CD4-positive, alpha-beta T cell (primary cell): Measurements from ENCODE around the gene PHC1. TPM values are rescaled to one million over a fixed set of nuclear protein-coding genes. Genes with fewer than 3 reads are reported as not detected.

Experiments used
- ATAC-seq: fragments of 200-7000 bp; cut with Tn5 transposase; one replicate; pipeline ENCODE4 v1.10.0; 2022; ENCODE audit warnings: mild to moderate bottlenecking; ENCODE audit not compliant: poor library complexity
- CTCF ChIA-PET: fragments of 350-600 bp; sonication (Branson Sonifier 250); formaldehyde crosslinking; loops from one replicate; lab custom pipeline; 2021; ENCODE audit warnings: antibody characterized with exemption, inconsistent platforms; lab: Charles Lee
- POLR2A ChIA-PET: fragments of 350-600 bp; sonication (Branson Sonifier 250); formaldehyde crosslinking; loops from one replicate; lab custom pipeline; 2021; ENCODE audit warnings: antibody characterized with exemption, inconsistent platforms; lab: Charles Lee
- DNase-seq, 14 experiments: peaks; one replicate each; pipeline ENCODE4 v3.0.0-alpha.2; 2013 to 2020; ENCODE audit warnings: mixed read lengths in 2 of 14
- H3K27ac ChIP-seq, 2 donors: one replicate each; pipeline versions ENCODE4 v1.5.1 to v1.7.0; 2013; ENCODE audit warnings: low read length in 2 of 2, low read depth in 1 of 2, mild to moderate bottlenecking in 1 of 2
- H3K27me3 ChIP-seq, 2 experiments: 1 replicate in 1 of 2; 2 replicates in 1 of 2; pipeline versions ENCODE4 v1.6.1 to v1.7.0; 2013; ENCODE audit warnings: low read length in 2 of 2, control low read depth in 1 of 2, mild to moderate bottlenecking in 1 of 2, moderate library complexity in 1 of 2; ENCODE audit not compliant: insufficient read depth in 2 of 2, control insufficient read depth in 1 of 2
- H3K36me3 ChIP-seq: one replicate; pipeline ENCODE4 v1.6.1; 2013; ENCODE audit warnings: low read length, control low read depth; ENCODE audit not compliant: insufficient read depth
- H3K4me1 ChIP-seq: one replicate; pipeline ENCODE4 v1.6.1; 2013; ENCODE audit warnings: low read length, control low read depth; ENCODE audit not compliant: insufficient read depth
- H3K4me3 ChIP-seq: one replicate; pipeline ENCODE4 v1.5.1; 2013; ENCODE audit warnings: mild to moderate bottlenecking, low read length, moderate library complexity
- H3K9me3 ChIP-seq, 2 experiments: 1 replicate in 1 of 2; 2 replicates in 1 of 2; pipeline versions ENCODE4 v1.6.1 to v1.7.0; 2013; ENCODE audit warnings: low read length in 2 of 2, mild to moderate bottlenecking in 2 of 2, control low read depth in 1 of 2, moderate library complexity in 1 of 2; ENCODE audit not compliant: control insufficient read depth in 1 of 2, insufficient read depth in 1 of 2
- H3K27ac Mint-ChIP-seq: one replicate; pipeline ENCODE4 v1.8.0; 2020; ENCODE audit warnings: mixed read lengths
- H3K27me3 Mint-ChIP-seq: one replicate; pipeline ENCODE4 v1.8.0; 2021; ENCODE audit warnings: mixed read lengths
- H3K36me3 Mint-ChIP-seq: one replicate; pipeline ENCODE4 v1.8.0; 2021; ENCODE audit warnings: low read depth, mixed read lengths
- H3K4me1 Mint-ChIP-seq: one replicate; pipeline ENCODE4 v1.8.0; 2021; ENCODE audit warnings: low read depth, mixed read lengths
- H3K4me3 Mint-ChIP-seq: one replicate; pipeline ENCODE4 v1.8.0; 2020; ENCODE audit warnings: mild to moderate bottlenecking, mixed read lengths
- H3K9me3 Mint-ChIP-seq: one replicate; pipeline ENCODE4 v1.8.0; 2020; ENCODE audit warnings: mixed read lengths
- CTCF ChIP-seq: fragments of 200-600 bp; IDR thresholded peaks from one replicate; pipeline ENCODE4 v1.8.0; 2022; ENCODE audit warnings: antibody characterized with exemption, mild to moderate bottlenecking
- intact Hi-C, 2 experiments: fragments of 100-400 bp; cut with DNase I in 1 of 2; cut with micrococcal nuclease in 1 of 2; formaldehyde crosslinking; loops; one replicate each; pipeline versions ENCODE4 v1.15.1 to v1.9.0; 2023 to 2025; cut with DNase I, micrococcal nuclease
- total RNA-seq, 174 experiments: library from RNA in 2 of 174; stranded (reverse) in 2 of 174; gene quantifications; one replicate each; pipeline ENCODE4 v1.2.3 and lab custom pipeline; 2021 to 2026

PHC1 gene
- total RNA-seq, 2 experiments from 2014 or later: 46.6 to 47.2 TPM

GRCh38 chr12:8867786-8868185 is 46.5 kb upstream of the PHC1 start:
- ATAC-seq: no peak
- Histone ChIP-seq H3K9me3 (no peaks in the 10 kb centered on the region), H3K36me3 (no peaks in the 10 kb centered on the region), H3K4me3 (no peak overlapping the region), H3K27ac (no peak overlapping the region), H3K4me1 (no peaks in the 10 kb centered on the region), H3K27me3 (no peaks in the 10 kb centered on the region)
- ChIA-PET POLR2A (no interaction called here), CTCF (interaction anchor here (2.5 kb wide), 1 partner anchor 23 kb away, joined by 8 read pairs; no protein-coding TSS in a partner anchor)
- no peak for TF ChIP-seq CTCF
- no peak overlapping the region for H3K27ac Mint-ChIP-seq
- intact Hi-C loops: no loop called here
- H3K27me3 Mint-ChIP-seq: no peaks in the 10 kb centered on the region
- DNase-seq: no peak
- no peaks in the 10 kb centered on the region for H3K36me3 Mint-ChIP-seq
- H3K4me3 Mint-ChIP-seq: no peak overlapping the region
- H3K4me1 Mint-ChIP-seq: no peaks in the 10 kb centered on the region
- no peaks in the 10 kb centered on the region for H3K9me3 Mint-ChIP-seq

GRCh38 chr12:8870586-8870985 is 43.7 kb upstream of the PHC1 start:
- intact Hi-C loops: no loop called here
- CTCF ChIA-PET: no interaction called here
- H3K9me3 Mint-ChIP-seq: no peaks in the 10 kb centered on the region

GRCh38 chr12:8871068-8871467 is 43.2 kb upstream of the PHC1 start:
- intact Hi-C loops: no loop called here
- Mint-ChIP-seq H3K4me3 (no peak overlapping the region), H3K4me1 (no peaks in the 10 kb centered on the region), H3K27me3 (no peaks in the 10 kb centered on the region), H3K9me3 (no peaks in the 10 kb centered on the region), H3K27ac (no peak overlapping the region), H3K36me3 (no peaks in the 10 kb centered on the region)
- Histone ChIP-seq H3K4me1 (no peaks in the 10 kb centered on the region), H3K36me3 (no peaks in the 10 kb centered on the region), H3K27me3 (no peaks in the 10 kb centered on the region), H3K9me3 (no peaks in the 10 kb centered on the region), H3K4me3 (no peak overlapping the region), H3K27ac (no peak overlapping the region)
- no peak for TF ChIP-seq CTCF
- ChIA-PET CTCF (no interaction called here), POLR2A (no interaction called here)
- ATAC-seq (no peak), DNase-seq (no peak)

More at GRCh38 chr12:8870586-8870985, 43.7 kb upstream of the PHC1 start:
- H3K36me3 Mint-ChIP-seq: no peaks in the 10 kb centered on the region
- H3K4me3 ChIP-seq: no peak overlapping the region
- no peak for DNase-seq
- no peak overlapping the region for H3K27ac Mint-ChIP-seq
- no peaks in the 10 kb centered on the region for H3K9me3 ChIP-seq
- POLR2A ChIA-PET: no interaction called here
- H3K27ac ChIP-seq: no peak overlapping the region
- no peaks in the 10 kb centered on the region for H3K4me1 Mint-ChIP-seq
- no peaks in the 10 kb centered on the region for H3K4me1 ChIP-seq
- H3K4me3 Mint-ChIP-seq: no peak overlapping the region
- no peaks in the 10 kb centered on the region for H3K27me3 ChIP-seq
- no peak for ATAC-seq
- no peaks in the 10 kb centered on the region for H3K27me3 Mint-ChIP-seq
- no peak for TF ChIP-seq CTCF
- H3K36me3 ChIP-seq: no peaks in the 10 kb centered on the region
